BLaER1 (cell line): ENCODE results near the gene FBLN1.
A peak's percentile ranks its signal among the peaks of the same experiment; 100 is the strongest.
"Not testable (repeated sequence)": the region's sequence is repeated elsewhere in the genome, so short reads cannot be mapped to it uniquely, and the experiment has no call there.

Source experiments
- H3K27ac ChIP-seq: shearing (Covaris generic); formaldehyde crosslinking; 2 replicates; pipeline ENCODE4 v1.8.1; 2022
- H3K27me3 ChIP-seq: shearing (Covaris generic); formaldehyde crosslinking; 2 replicates; pipeline ENCODE4 v1.8.1; 2022
- H3K36me3 ChIP-seq: shearing (Covaris generic); formaldehyde crosslinking; 2 replicates; pipeline ENCODE4 v1.8.1; 2022
- H3K4me1 ChIP-seq: shearing (Covaris generic); formaldehyde crosslinking; 2 replicates; pipeline ENCODE4 v1.8.1; 2022
- H3K4me2 ChIP-seq: shearing (Covaris generic); formaldehyde crosslinking; 2 replicates; pipeline ENCODE4 v1.8.1; 2022
- H3K4me3 ChIP-seq: shearing (Covaris generic); formaldehyde crosslinking; 2 replicates; pipeline ENCODE4 v1.8.1; 2022
- H3K9ac ChIP-seq: shearing (Covaris generic); formaldehyde crosslinking; 2 replicates; pipeline ENCODE4 v1.8.1; 2022
- H3K9me3 ChIP-seq: shearing (Covaris generic); formaldehyde crosslinking; 2 replicates; pipeline ENCODE4 v1.8.1; 2022
- H4K20me1 ChIP-seq: shearing (Covaris generic); formaldehyde crosslinking; 2 replicates; pipeline ENCODE4 v1.8.1; 2022
- Cebpa-rat ChIP-seq: shearing (Covaris generic); IDR thresholded peaks from 2 replicates; pipeline ENCODE4 v1.8.1; 2022

FBLN1 gene

DNA sequence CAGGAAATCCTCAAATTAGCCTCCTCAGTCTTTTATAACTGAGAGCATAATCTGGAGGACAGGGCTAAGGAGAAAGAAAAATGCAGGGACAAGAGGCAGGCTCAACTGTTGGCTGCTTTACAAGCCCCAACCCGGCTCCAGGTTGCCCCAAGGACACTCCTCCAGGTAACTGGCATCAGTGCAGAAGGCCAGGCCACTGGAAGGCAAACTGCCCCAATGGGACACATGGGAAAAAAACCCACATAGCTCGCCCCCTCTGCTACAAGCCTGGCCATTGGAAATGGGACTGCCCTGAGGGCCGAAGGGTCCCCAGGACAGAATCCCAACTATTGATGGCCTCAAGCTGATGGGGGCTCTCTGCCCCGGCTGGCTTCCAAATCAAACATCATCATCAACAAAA is 17.9 kb upstream of the FBLN1 start:
- no peaks in the 10 kb centered on the region for H3K27me3 ChIP-seq
- H3K9me3 ChIP-seq = peaks cover 43% of the 10 kb centered on the region
- no peak overlapping the region for H3K4me2 ChIP-seq
- H3K36me3 ChIP-seq = no peaks in the 10 kb centered on the region
- H3K4me3 ChIP-seq = no peak overlapping the region
- H3K9ac ChIP-seq = no peak overlapping the region
- H3K27ac ChIP-seq = no peak overlapping the region
- H3K4me1 ChIP-seq = no peaks in the 10 kb centered on the region
- TF ChIP-seq Cebpa-rat = no peak
- no peaks in the 10 kb centered on the region for H4K20me1 ChIP-seq

DNA sequence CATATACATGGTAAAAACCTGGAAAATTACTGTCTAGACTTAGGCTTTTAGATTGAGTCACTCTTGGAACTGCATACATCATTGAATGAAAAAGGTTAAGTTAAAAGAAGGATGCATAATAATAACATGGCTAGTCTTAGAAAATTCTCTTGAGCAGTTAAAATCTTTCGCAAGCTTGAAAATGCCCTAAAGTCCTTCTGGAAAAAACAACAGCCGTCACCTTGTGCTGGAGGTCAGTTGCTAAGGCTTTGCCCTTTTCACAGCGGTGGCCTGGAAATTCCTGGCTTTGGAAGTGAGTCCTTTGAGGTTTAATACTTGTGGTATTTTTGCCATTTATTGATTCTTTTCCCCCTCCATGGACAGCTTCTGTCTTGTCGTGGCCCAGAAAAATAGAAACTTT is 17.4 kb upstream of the FBLN1 start:
- H3K9me3 ChIP-seq = peaks cover 49% of the 10 kb centered on the region
- no peak overlapping the region for H3K9ac ChIP-seq
- H3K36me3 ChIP-seq = no peaks in the 10 kb centered on the region
- no peaks in the 10 kb centered on the region for H3K27me3 ChIP-seq
- no peak overlapping the region for H3K27ac ChIP-seq
- H3K4me1 ChIP-seq = no peaks in the 10 kb centered on the region
- no peak overlapping the region for H3K4me3 ChIP-seq
- no peak overlapping the region for H3K4me2 ChIP-seq
- H4K20me1 ChIP-seq = no peaks in the 10 kb centered on the region
- no peak for TF ChIP-seq Cebpa-rat

DNA sequence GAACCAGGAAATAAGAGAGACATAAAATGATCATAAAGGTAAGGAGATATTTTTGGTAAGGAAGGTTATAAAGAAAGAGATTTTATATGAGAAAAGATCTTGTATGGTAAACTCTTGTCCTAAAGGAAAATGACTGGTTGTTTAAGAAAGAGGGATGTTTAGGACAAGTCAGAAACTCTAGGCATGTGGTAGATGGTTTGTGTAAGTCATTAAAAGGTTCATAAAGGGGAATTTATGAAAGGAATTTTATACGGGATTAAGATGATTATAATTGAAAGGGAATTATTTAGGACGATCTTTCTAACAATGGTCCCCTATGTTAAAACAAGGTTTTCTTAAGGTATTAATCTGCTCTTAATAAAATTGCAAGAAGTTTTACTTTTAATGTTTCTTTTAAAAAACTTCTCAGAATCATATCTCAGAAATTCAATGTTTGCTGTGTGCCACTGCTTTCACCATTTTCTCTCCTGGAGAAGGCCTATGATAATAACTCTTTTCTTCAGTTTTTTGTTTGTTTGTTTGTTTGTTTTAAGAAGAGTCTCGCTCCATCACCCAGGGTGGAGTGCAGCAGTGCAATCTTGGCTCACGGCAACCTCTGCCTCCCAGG is 13.8 kb upstream of the FBLN1 start:
- H4K20me1 ChIP-seq = no peaks in the 10 kb centered on the region
- no peaks in the 10 kb centered on the region for H3K4me1 ChIP-seq
- no peak for TF ChIP-seq Cebpa-rat
- no peak overlapping the region for H3K4me2 ChIP-seq
- H3K36me3 ChIP-seq = no peaks in the 10 kb centered on the region
- no peaks in the 10 kb centered on the region for H3K27me3 ChIP-seq
- H3K9ac ChIP-seq = no peak overlapping the region
- no peak overlapping the region for H3K4me3 ChIP-seq
- no peak overlapping the region for H3K27ac ChIP-seq
- peaks cover 48% of the 10 kb centered on the region for H3K9me3 ChIP-seq

DNA sequence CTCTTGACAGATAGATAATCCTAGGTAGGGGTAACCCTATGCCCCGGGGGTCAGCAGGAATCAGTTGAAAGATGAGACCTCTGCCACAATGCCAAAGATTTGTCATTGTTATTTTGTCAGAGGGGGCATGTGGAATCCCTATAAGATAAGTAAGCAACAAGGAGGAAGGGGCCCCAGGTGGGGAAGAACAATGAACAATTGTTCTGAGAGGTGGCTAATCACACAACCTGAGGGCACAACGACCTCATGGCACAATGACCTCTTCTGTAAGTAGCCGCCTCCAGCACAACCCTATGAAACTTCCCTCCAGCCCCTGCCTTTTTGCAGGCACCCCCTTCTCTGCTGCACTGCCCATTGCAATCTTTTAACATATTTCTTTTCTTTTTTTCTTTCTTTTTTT is 11.8 kb upstream of the FBLN1 start:
- TF ChIP-seq Cebpa-rat = no peak
- Histone ChIP-seq H3K27ac (no peak overlapping the region), H3K4me3 (no peak overlapping the region), H4K20me1 (no peaks in the 10 kb centered on the region), H3K27me3 (no peaks in the 10 kb centered on the region), H3K36me3 (no peaks in the 10 kb centered on the region), H3K9ac (no peak overlapping the region), H3K4me2 (no peak overlapping the region), H3K4me1 (no peaks in the 10 kb centered on the region), H3K9me3 (peaks cover 54% of the 10 kb centered on the region)

DNA sequence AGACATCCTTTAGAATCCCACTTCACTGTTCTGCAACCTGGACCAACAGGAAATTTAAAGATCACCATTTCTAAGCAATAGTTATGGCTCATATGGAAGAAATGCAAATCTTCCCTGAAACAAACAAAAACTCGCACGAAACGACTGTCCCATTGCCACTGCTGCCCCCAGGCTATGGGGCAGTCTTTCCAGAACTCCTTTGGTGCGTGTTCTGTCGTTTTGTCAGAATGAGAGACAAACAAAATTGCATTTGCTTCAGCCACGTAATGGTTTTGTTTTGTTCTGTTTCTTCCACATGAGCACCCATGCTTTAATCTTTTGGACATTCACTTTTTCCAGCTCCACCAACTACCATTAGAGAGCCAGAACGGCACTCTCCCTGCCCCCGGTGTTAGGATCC is 10.8 kb upstream of the FBLN1 start:
- Histone ChIP-seq H3K4me3 (no peak overlapping the region), H3K27me3 (no peaks in the 10 kb centered on the region), H3K4me1 (no peaks in the 10 kb centered on the region), H3K36me3 (no peaks in the 10 kb centered on the region), H3K9ac (no peak overlapping the region), H3K4me2 (no peak overlapping the region), H4K20me1 (no peaks in the 10 kb centered on the region), H3K9me3 (peaks cover 48% of the 10 kb centered on the region), H3K27ac (no peak overlapping the region)
- no peak for TF ChIP-seq Cebpa-rat

DNA sequence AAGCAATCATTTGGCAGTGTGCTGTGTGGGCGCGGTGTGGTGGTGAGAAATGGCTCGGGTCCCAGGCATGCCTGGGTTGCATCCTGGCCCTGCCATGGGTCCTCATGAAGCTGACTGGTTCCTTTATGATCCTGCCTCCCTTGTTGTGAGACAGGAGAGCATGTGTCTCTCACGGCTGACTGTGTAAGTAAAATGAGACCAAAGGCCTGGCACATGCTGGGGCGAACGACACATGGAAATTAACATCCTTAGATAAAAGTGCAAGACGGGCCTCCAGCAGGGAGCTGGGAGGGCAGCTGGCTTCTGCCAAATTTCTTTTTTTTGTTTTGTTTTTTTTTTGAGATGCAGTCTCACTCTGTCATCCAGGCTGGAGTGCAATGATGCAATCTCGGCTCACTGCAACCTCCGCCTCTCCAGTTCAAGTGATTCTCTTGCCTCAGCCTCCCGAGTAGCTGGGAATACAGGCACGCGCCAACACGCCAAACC is 9.4 kb upstream of the FBLN1 start:
- Histone ChIP-seq H3K27ac (no peak overlapping the region), H4K20me1 (no peaks in the 10 kb centered on the region), H3K36me3 (no peaks in the 10 kb centered on the region), H3K9me3 (peaks cover 33% of the 10 kb centered on the region), H3K4me1 (no peaks in the 10 kb centered on the region), H3K4me2 (no peak overlapping the region), H3K9ac (no peak overlapping the region), H3K4me3 (no peak overlapping the region), H3K27me3 (no peaks in the 10 kb centered on the region)
- TF ChIP-seq Cebpa-rat = 0 out of 2 replicates have a peak, but pooled peaks have one; percentile 14

DNA sequence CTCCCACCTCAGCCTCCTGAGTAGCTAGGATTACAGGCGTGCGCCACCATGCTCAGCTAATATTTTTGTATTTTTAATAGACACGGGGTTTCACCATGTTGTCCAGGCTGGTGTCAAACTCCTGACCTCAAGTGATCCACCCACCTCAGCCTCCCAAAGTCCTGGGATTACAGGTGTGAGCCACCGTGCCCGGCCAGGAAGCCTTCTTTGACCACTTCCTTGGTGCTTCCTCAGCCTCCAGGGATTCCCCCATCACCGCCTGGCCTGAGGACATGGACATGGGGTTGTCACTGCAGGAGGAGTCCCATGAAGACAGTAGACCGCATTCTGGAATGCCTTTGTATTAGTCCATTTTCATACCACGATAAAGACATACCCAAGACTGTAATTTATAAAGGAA is 8.4 kb upstream of the FBLN1 start:
- H3K9ac ChIP-seq, H3K4me1 ChIP-seq, H3K4me2 ChIP-seq, H3K36me3 ChIP-seq, H3K27me3 ChIP-seq, H4K20me1 ChIP-seq, H3K4me3 ChIP-seq, H3K27ac ChIP-seq: not testable (repeated sequence)
- peaks cover 23% of the 10 kb centered on the region for H3K9me3 ChIP-seq

DNA sequence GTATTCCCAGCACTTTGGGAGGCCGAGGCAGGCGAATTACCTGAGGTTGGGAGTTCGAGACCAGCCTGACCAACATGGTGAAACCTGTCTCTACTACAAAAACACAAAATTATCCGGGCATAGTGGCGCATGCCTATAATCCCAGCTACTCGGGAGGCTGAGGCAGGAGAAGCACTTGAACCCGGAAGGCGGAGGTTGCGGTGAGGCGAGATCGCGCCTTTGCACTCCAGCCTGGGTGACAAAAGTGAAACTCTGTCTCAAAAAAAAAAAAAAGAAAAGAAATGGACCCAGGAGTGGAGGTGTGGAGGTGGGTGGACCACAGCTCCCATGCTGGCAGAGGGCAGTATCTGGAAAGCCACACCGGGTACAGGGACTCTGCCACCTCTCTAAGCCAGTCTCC is 7.1 kb upstream of the FBLN1 start:
- H3K4me3 ChIP-seq, H3K36me3 ChIP-seq, H3K27ac ChIP-seq, H3K9me3 ChIP-seq, H3K27me3 ChIP-seq, H4K20me1 ChIP-seq, H3K9ac ChIP-seq, H3K4me2 ChIP-seq: not testable (repeated sequence)
- peaks cover 17% of the 10 kb centered on the region for H3K4me1 ChIP-seq

DNA sequence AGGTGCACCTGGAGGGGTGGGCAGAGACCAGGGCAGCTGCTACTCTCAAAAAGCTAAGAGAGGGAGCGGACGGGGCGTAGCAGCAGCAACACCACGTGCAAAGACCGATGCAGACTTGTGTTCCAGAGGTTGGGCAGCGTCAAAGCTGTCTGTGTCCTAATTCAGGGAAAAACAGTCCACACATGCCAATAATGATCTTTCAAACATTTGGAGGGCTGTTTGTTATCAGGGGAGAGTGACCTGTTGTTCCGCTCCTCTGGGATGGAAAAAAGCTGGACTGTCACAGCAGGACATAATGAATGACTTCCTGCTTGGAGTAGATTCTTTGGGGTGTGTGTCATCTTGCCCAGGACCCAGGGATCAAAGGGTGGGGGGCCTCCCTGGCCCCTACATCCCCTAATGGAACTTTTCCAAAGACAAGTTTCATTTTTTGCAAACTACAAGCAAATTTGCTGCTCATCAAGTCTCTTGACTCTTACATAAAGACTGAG is 6.2 kb upstream of the FBLN1 start:
- H3K4me3 ChIP-seq = no peak overlapping the region
- H3K27ac ChIP-seq = no peak overlapping the region
- no peak overlapping the region for H3K4me2 ChIP-seq

GRCh38 chr22:45497351-45498145 is 5.1 kb upstream of the FBLN1 start:
- H3K27me3 ChIP-seq = no peaks in the 10 kb centered on the region

More for the DNA sequence above, 6.2 kb upstream of the FBLN1 start:
- H3K36me3 ChIP-seq = no peaks in the 10 kb centered on the region
- TF ChIP-seq Cebpa-rat = no peak
- no peaks in the 10 kb centered on the region for H4K20me1 ChIP-seq
- H3K9ac ChIP-seq = no peak overlapping the region
- peaks cover 17% of the 10 kb centered on the region for H3K4me1 ChIP-seq
- peaks cover 6% of the 10 kb centered on the region; the same call in 1 of the 2 replicates for H3K9me3 ChIP-seq
- H3K27me3 ChIP-seq = no peaks in the 10 kb centered on the region

More at GRCh38 chr22:45497351-45498145, 5.1 kb upstream of the FBLN1 start:
- Histone ChIP-seq H3K36me3 (no peaks in the 10 kb centered on the region), H3K4me1 (peaks cover 21% of the 10 kb centered on the region), H4K20me1 (no peaks in the 10 kb centered on the region), H3K4me2 (no peak overlapping the region), H3K27ac (no peak overlapping the region), H3K9me3 (peaks cover 6% of the 10 kb centered on the region; the same call in 1 of the 2 replicates), H3K4me3 (no peak overlapping the region), H3K9ac (no peak overlapping the region)
- no peak for TF ChIP-seq Cebpa-rat
